Neural progenitor cell (in vitro differentiated cells): ENCODE data around the gene WDR20. TPM values are rescaled to one million over a fixed set of nuclear protein-coding genes. Genes with fewer than 3 reads are reported as not detected.

Experiments
- DNase-seq: peaks from one replicate; pipeline ENCODE4 v3.0.0-alpha.2; 2016; ENCODE audit warnings: low spot score
- H2AFZ ChIP-seq: fragments of 200-600 bp; sonication (generic); replicated peaks from 2 replicates; pipeline ENCODE4 v1.6.1; 2016; ENCODE audit warnings: antibody characterized with exemption
- H3F3A ChIP-seq: fragments of 200-600 bp; sonication (generic); 2 replicates; pipeline ENCODE4 v1.6.1; 2016; ENCODE audit warnings: antibody characterized with exemption, low read depth
- H3K27ac ChIP-seq: fragments of 200-600 bp; sonication (generic); 2 replicates; pipeline ENCODE4 v1.5.1; 2016; ENCODE audit warnings: mild to moderate bottlenecking
- H3K27me3 ChIP-seq: fragments of 200-600 bp; sonication (generic); 2 replicates; pipeline ENCODE4 v1.6.1; 2016; ENCODE audit warnings: mild to moderate bottlenecking, moderate library complexity
- H3K36me3 ChIP-seq: fragments of 200-600 bp; sonication (generic); 2 replicates; pipeline ENCODE4 v1.5.1; 2016
- H3K4me1 ChIP-seq: fragments of 200-600 bp; sonication (generic); 2 replicates; pipeline ENCODE4 v1.6.1; 2016; ENCODE audit warnings: mixed run types
- H3K4me2 ChIP-seq: fragments of 200-600 bp; sonication (generic); 2 replicates; pipeline ENCODE4 v1.6.1; 2016
- H3K4me3 ChIP-seq: fragments of 200-600 bp; sonication (generic); 2 replicates; pipeline ENCODE4 v1.5.1; 2016
- H3K79me2 ChIP-seq: fragments of 200-600 bp; sonication (generic); 2 replicates; pipeline ENCODE4 v1.6.1; 2016; ENCODE audit warnings: low read depth
- H3K9ac ChIP-seq: fragments of 200-600 bp; sonication (generic); 2 replicates; pipeline ENCODE4 v1.6.1; 2016
- H3K9me3 ChIP-seq: fragments of 200-600 bp; sonication (generic); 2 replicates; pipeline ENCODE4 v1.5.1; 2016; ENCODE audit warnings: low read depth
- H4K20me1 ChIP-seq: fragments of 200-600 bp; sonication (generic); 2 replicates; pipeline ENCODE4 v1.6.1; 2016; ENCODE audit warnings: low read depth
- H3K27ac Mint-ChIP-seq: 3 replicates; pipeline ENCODE4 v1.8.0; 2021; ENCODE audit warnings: mixed read lengths
- H3K27me3 Mint-ChIP-seq: 2 replicates; pipeline ENCODE4 v1.8.0; 2022; ENCODE audit warnings: low read depth, mild to moderate bottlenecking, inconsistent platforms, moderate library complexity, mixed read lengths; ENCODE audit not compliant: insufficient read depth
- H3K36me3 Mint-ChIP-seq: 3 replicates; pipeline ENCODE4 v1.8.0; 2021; ENCODE audit warnings: mixed read lengths
- H3K4me1 Mint-ChIP-seq: 3 replicates; pipeline ENCODE4 v1.8.0; 2021; ENCODE audit warnings: mixed read lengths
- H3K4me3 Mint-ChIP-seq: 3 replicates; pipeline ENCODE4 v1.8.0; 2021; ENCODE audit warnings: mild to moderate bottlenecking, moderate library complexity, mixed read lengths
- H3K9me3 Mint-ChIP-seq: 3 replicates; pipeline ENCODE4 v1.8.0; 2020; ENCODE audit warnings: mixed read lengths
- CTCF ChIP-seq: fragments of 200-600 bp; sonication (generic); IDR thresholded peaks from 2 replicates; pipeline ENCODE4 v1.5.1; 2017; ENCODE audit warnings: antibody characterized with exemption, mild to moderate bottlenecking
- EZH2 ChIP-seq: fragments of 200-600 bp; sonication (generic); IDR thresholded peaks from 2 replicates; pipeline ENCODE4 v1.6.1; 2017; ENCODE audit warnings: antibody characterized with exemption, mild to moderate bottlenecking, moderate library complexity
- EZH2phosphoT487 ChIP-seq: fragments of 200-600 bp; sonication (generic); IDR thresholded peaks from 2 replicates; pipeline ENCODE4 v1.6.1; 2017; ENCODE audit warnings: antibody characterized with exemption
- total RNA-seq: library from RNA; depleted of rRNA; stranded (reverse); fragments of >200 nt; gene quantifications from 2 replicates; pipeline ENCODE4 v1.2.3, GENCODE V29; 2015; ENCODE audit warnings: low replicate concordance

The WDR20 gene
- total RNA-seq, 1 donor from 2014 or later = 22.4 TPM

- H3K36me3 Mint-ChIP-seq = peaks cover 4% of the 10 kb centered on the region
- H2AFZ ChIP-seq = no peak overlapping the region
- TF ChIP-seq EZH2phosphoT487 (no peak), CTCF (no peak), EZH2 (no peak)
- H3K4me1 ChIP-seq = peaks cover 12% of the 10 kb centered on the region
- no peak overlapping the region for H3K4me3 ChIP-seq
- H3K79me2 ChIP-seq = no peaks in the 10 kb centered on the region
- H3K27me3 Mint-ChIP-seq = peaks cover 3% of the 10 kb centered on the region
- H3K27me3 ChIP-seq = no peaks in the 10 kb centered on the region
- H3K4me2 ChIP-seq = peak overlapping the region; percentile 23
- no peaks in the 10 kb centered on the region for H4K20me1 ChIP-seq
- H3K9me3 Mint-ChIP-seq = no peaks in the 10 kb centered on the region
- DNase-seq = no peak
- no peak overlapping the region for H3K4me3 Mint-ChIP-seq
- no peak overlapping the region for H3K27ac Mint-ChIP-seq
- no peak overlapping the region for H3K27ac ChIP-seq
- no peak overlapping the region for H3K9ac ChIP-seq
- H3K9me3 ChIP-seq = no peaks in the 10 kb centered on the region
- no peaks in the 10 kb centered on the region for H3K36me3 ChIP-seq
- H3F3A ChIP-seq = peaks cover 14% of the 10 kb centered on the region
- H3K4me1 Mint-ChIP-seq = peaks cover 5% of the 10 kb centered on the region
These were observed 108.4 kb downstream of the WDR20 start for GRCh38 chr14:102248121-102248520.

- peaks cover 3% of the 10 kb centered on the region for H3K27me3 Mint-ChIP-seq
- Histone ChIP-seq H3K4me2 (no peak overlapping the region), H3K27me3 (no peaks in the 10 kb centered on the region), H3K4me3 (no peak overlapping the region), H4K20me1 (no peaks in the 10 kb centered on the region), H3K36me3 (no peaks in the 10 kb centered on the region), H3K27ac (no peak overlapping the region), H3K9ac (no peak overlapping the region), H3F3A (peaks cover 14% of the 10 kb centered on the region), H3K4me1 (peaks cover 12% of the 10 kb centered on the region), H3K79me2 (no peaks in the 10 kb centered on the region), H2AFZ (no peak overlapping the region), H3K9me3 (no peaks in the 10 kb centered on the region)
- H3K27ac Mint-ChIP-seq = no peak overlapping the region
- no peak overlapping the region for H3K4me3 Mint-ChIP-seq
- no peak for DNase-seq
- H3K36me3 Mint-ChIP-seq = peaks cover 4% of the 10 kb centered on the region
- H3K9me3 Mint-ChIP-seq = no peaks in the 10 kb centered on the region
- peaks cover 5% of the 10 kb centered on the region for H3K4me1 Mint-ChIP-seq
- no peak for TF ChIP-seq CTCF
- TF ChIP-seq EZH2 = no peak
- TF ChIP-seq EZH2phosphoT487 = no peak
These were observed 109.3 kb downstream of the WDR20 start for GRCh38 chr14:102249041-102249440.

GRCh38 chr14:102249981-102250380 lies 110.3 kb downstream of the WDR20 start:
- Histone ChIP-seq H3K27ac (no peak overlapping the region), H3K4me1 (peaks cover 12% of the 10 kb centered on the region), H3K4me2 (no peak overlapping the region), H3K9me3 (no peaks in the 10 kb centered on the region), H3K9ac (no peak overlapping the region), H3K79me2 (no peaks in the 10 kb centered on the region), H3K27me3 (no peaks in the 10 kb centered on the region), H3K36me3 (no peaks in the 10 kb centered on the region), H3K4me3 (no peak overlapping the region), H4K20me1 (no peaks in the 10 kb centered on the region), H2AFZ (no peak overlapping the region), H3F3A (peaks cover 14% of the 10 kb centered on the region)
- Mint-ChIP-seq H3K9me3 (no peaks in the 10 kb centered on the region), H3K36me3 (peaks cover 4% of the 10 kb centered on the region), H3K4me1 (peaks cover 5% of the 10 kb centered on the region), H3K4me3 (no peak overlapping the region), H3K27me3 (peaks cover 3% of the 10 kb centered on the region), H3K27ac (no peak overlapping the region)
- DNase-seq = no peak
- no peak for TF ChIP-seq CTCF
- TF ChIP-seq EZH2 = no peak
- TF ChIP-seq EZH2phosphoT487 = no peak
